HepG2 (cell line): Measurements from ENCODE around the gene ODAD4. TPM values are rescaled to one million over a fixed set of nuclear protein-coding genes. Genes with fewer than 3 reads are reported as not detected.
A peak's percentile ranks its signal among the peaks of the same experiment; 100 is the strongest.

Source experiments
- ATF1 ChIP-seq: IDR thresholded peaks from 2 replicates; pipeline ENCODE4 v1.6.1; 2016; ENCODE audit warnings: mild to moderate bottlenecking, control low read depth
- BHLHE40 ChIP-seq: IDR thresholded peaks from 2 replicates; pipeline ENCODE4 v1.6.1; 2011; ENCODE audit warnings: low read length, improper control_type of control experiment
- CBFB ChIP-seq: sonication (generic); formaldehyde crosslinking; IDR thresholded peaks from 2 replicates; pipeline ENCODE4 v1.4.0; 2020; ENCODE audit warnings: missing genetic modification reagents
- CBX5 ChIP-seq: sonication (generic); formaldehyde crosslinking; IDR thresholded peaks from 2 replicates; pipeline ENCODE4 v1.4.0; 2020; ENCODE audit warnings: missing genetic modification reagents, borderline replicate concordance
- DPF2 ChIP-seq: sonication (generic); formaldehyde crosslinking; IDR thresholded peaks from 2 replicates; pipeline ENCODE4 v1.4.0; 2020; ENCODE audit warnings: mild to moderate bottlenecking, low read depth, missing genetic modification reagents, borderline replicate concordance
- KLF6 ChIP-seq: IDR thresholded peaks from 2 replicates; pipeline ENCODE4 v1.8.0; 2016; ENCODE audit warnings: missing biosample characterization, missing genetic modification reagents
- MXD4 ChIP-seq: IDR thresholded peaks from 2 replicates; pipeline ENCODE4 v1.6.1; 2016; ENCODE audit warnings: mild to moderate bottlenecking, missing biosample characterization, missing genetic modification reagents
- MXI1 ChIP-seq: IDR thresholded peaks from 3 replicates; pipeline ENCODE4 v1.6.1; 2012; ENCODE audit warnings: low read depth, low read length, inconsistent platforms, borderline replicate concordance
- NFE2L2 ChIP-seq: fragments of 150-350 bp; IDR thresholded peaks from 2 replicates; pipeline ENCODE4 v1.6.1; 2014; ENCODE audit warnings: low read length
- NKX3-1 ChIP-seq: sonication (generic); formaldehyde crosslinking; IDR thresholded peaks from 2 replicates; pipeline ENCODE4 v1.5.0; 2020; ENCODE audit warnings: missing genetic modification reagents
- NR2F1 ChIP-seq, 2 experiments: fragments of 450-650 bp in 1 of 2; formaldehyde crosslinking in 1 of 2; IDR thresholded peaks; 2 replicates each; pipeline versions ENCODE4 v1.5.0 to v1.6.1; 2016 to 2020; ENCODE audit warnings: mild to moderate bottlenecking in 1 of 2, missing compliant biosample characterization in 1 of 2, missing genetic modification reagents in 1 of 2, moderate library complexity in 1 of 2
- RBFOX2 ChIP-seq: fragments of 200-400 bp; formaldehyde crosslinking; IDR thresholded peaks from 2 replicates; pipeline ENCODE4 v1.6.1; 2017; ENCODE audit warnings: low read depth, mild to moderate bottlenecking, low read length
- SMC3 ChIP-seq: IDR thresholded peaks from 2 replicates; pipeline ENCODE4 v1.6.1; 2011; ENCODE audit warnings: low read length, improper control_type of control experiment
- TGIF2 ChIP-seq: IDR thresholded peaks from 2 replicates; pipeline ENCODE4 v1.6.1; 2016; ENCODE audit warnings: control low read depth, missing compliant biosample characterization
- TMF1 ChIP-seq: sonication (generic); formaldehyde crosslinking; IDR thresholded peaks from 2 replicates; pipeline ENCODE4 v1.8.1; 2022; ENCODE audit warnings: low read depth, missing genetic modification reagents
- ZHX2 ChIP-seq, 2 experiments: sonication (generic) in 1 of 2; formaldehyde crosslinking in 1 of 2; IDR thresholded peaks; 2 replicates each; pipeline versions ENCODE4 v1.6.1 to v1.9.0; 2014 to 2022; ENCODE audit warnings: antibody characterized with exemption in 1 of 2, borderline replicate concordance in 1 of 2, inconsistent platforms in 1 of 2, low read depth in 1 of 2, missing genetic modification reagents in 1 of 2
- ZNF253 ChIP-seq: sonication (generic); formaldehyde crosslinking; IDR thresholded peaks from 2 replicates; pipeline ENCODE4 v1.8.0; 2022; ENCODE audit warnings: mild to moderate bottlenecking, missing genetic modification reagents, borderline replicate concordance
- ZNF282 ChIP-seq: fragments of 450-650 bp; IDR thresholded peaks from 2 replicates; pipeline ENCODE4 v1.6.1; 2018; ENCODE audit not compliant: partially characterized antibody
- ZNF3 ChIP-seq: IDR thresholded peaks from 2 replicates; pipeline ENCODE4 v1.7.0; 2017; ENCODE audit warnings: inconsistent platforms
- ZNF547 ChIP-seq: sonication (generic); formaldehyde crosslinking; IDR thresholded peaks from 2 replicates; pipeline ENCODE4 v1.5.1; 2020; ENCODE audit warnings: mild to moderate bottlenecking, missing genetic modification reagents
- ZNF556 ChIP-seq: sonication (generic); formaldehyde crosslinking; IDR thresholded peaks from 2 replicates; pipeline ENCODE4 v1.4.0; 2020; ENCODE audit warnings: mild to moderate bottlenecking, missing genetic modification reagents, borderline replicate concordance
- ZNF678 ChIP-seq: sonication (generic); formaldehyde crosslinking; IDR thresholded peaks from 2 replicates; pipeline ENCODE4 v1.4.0; 2020; ENCODE audit warnings: mild to moderate bottlenecking, missing genetic modification reagents
- ZNF724P ChIP-seq: sonication (generic); formaldehyde crosslinking; IDR thresholded peaks from 2 replicates; pipeline ENCODE4 v1.8.0; 2022; ENCODE audit warnings: missing genetic modification reagents, borderline replicate concordance
- ZNF83 ChIP-seq: sonication (generic); formaldehyde crosslinking; IDR thresholded peaks from 2 replicates; pipeline ENCODE4 v1.4.0; 2020; ENCODE audit warnings: missing genetic modification reagents, mild to moderate bottlenecking, borderline replicate concordance
- polyA plus RNA-seq, 8 experiments: library from polyadenylated mRNA; depleted of rRNA in 3 of 8; stranded (reverse) in 7 of 8; unstranded in 1 of 8; fragments of >200 nt; fragmentation: Illumina TruSeq in 4 of 8; extraction: Trizol in 4 of 8; gene quantifications; 2 replicates each; pipeline versions ENCODE4 v1.2.1 to v1.2.3, GENCODE V29; 2011 to 2016; ENCODE audit warnings: low read depth in 4 of 8, missing spikeins in 1 of 8, mixed read lengths in 1 of 8; ENCODE audit not compliant: insufficient read depth in 1 of 8
- total RNA-seq, 5 experiments: library from RNA; depleted of rRNA; stranded (reverse); fragments of >200 nt; fragmentation: Illumina TruSeq; extraction: Trizol; gene quantifications; 2 replicates each; pipeline ENCODE4 v1.2.3, GENCODE V29; 2016; ENCODE audit warnings: low read depth in 1 of 5
- TF ChIP-seq, protein P1 (sequence below): sonication (generic); formaldehyde crosslinking; IDR thresholded peaks from 2 replicates; pipeline ENCODE4 v1.4.0; 2020; ENCODE audit warnings: missing genetic modification reagents

Gene ODAD4
- total and polyA plus RNA-seq, 2 of the 13 experiments (the other 11 are each of a cell fraction or from before 2014, with no cell fraction given), result 0.48 to 0.53 TPM

GRCh38 chr17:41966463-41967140 is 36.2 kb downstream of the ODAD4 start, which contains the start of gene CNP (continued):
- TF ChIP-seq ZHX2 (IDR thresholded peaks at IDR 0.05; ENCODE audit: low read depth), result no peak; the same call in 1 of the 2 replicates
- peak; percentile 93 for TF ChIP-seq ZHX2 (CRISPR knock-in tag; IDR thresholded peaks at IDR 0.05; ENCODE audit: borderline replicate concordance)
- TF ChIP-seq ATF1, result no peak
- no peak for TF ChIP-seq DPF2 (CRISPR knock-in tag)
- peak; percentile 62; the same call in 1 of the 2 replicates for TF ChIP-seq TGIF2 (CRISPR knock-in tag)
- TF ChIP-seq BHLHE40, result 0 out of 2 replicates have a peak, but pooled peaks have one; percentile 31
- TF ChIP-seq TMF1 (CRISPR knock-in tag), result peak; percentile 85
- TF ChIP-seq MXI1, result peak; percentile 48; the same call in 1 of the 3 replicates
- no peak for TF ChIP-seq ZNF282
- TF ChIP-seq, protein P1, sequence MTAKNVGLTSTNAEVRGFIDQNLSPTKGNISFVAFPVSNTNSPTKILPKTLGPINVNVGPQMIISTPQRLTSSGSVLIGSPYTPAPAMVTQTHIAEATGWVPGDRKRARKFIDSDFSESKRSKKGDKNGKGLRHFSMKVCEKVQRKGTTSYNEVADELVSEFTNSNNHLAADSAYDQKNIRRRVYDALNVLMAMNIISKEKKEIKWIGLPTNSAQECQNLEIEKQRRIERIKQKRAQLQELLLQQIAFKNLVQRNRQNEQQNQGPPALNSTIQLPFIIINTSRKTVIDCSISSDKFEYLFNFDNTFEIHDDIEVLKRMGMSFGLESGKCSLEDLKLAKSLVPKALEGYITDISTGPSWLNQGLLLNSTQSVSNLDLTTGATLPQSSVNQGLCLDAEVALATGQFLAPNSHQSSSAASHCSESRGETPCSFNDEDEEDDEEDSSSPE (CRISPR knock-in tag), result peak; percentile 94
- TF ChIP-seq CBFB (CRISPR knock-in tag), result peak; percentile 55; the same call in 1 of the 2 replicates
- peak; percentile 6; the same call in 1 of the 2 replicates for TF ChIP-seq ZNF724P (CRISPR knock-in tag)
- TF ChIP-seq MXD4 (CRISPR knock-in tag), result peak; percentile 53; the same call in 1 of the 2 replicates
- TF ChIP-seq ZNF556 (CRISPR knock-in tag), result peak; percentile 79
- no peak for TF ChIP-seq ZNF83 (CRISPR knock-in tag)
- TF ChIP-seq SMC3, result no peak
- no peak for TF ChIP-seq CBX5 (CRISPR knock-in tag)
- no peak; the same call in 1 of the 2 replicates for TF ChIP-seq ZNF253
- TF ChIP-seq NR2F1 (CRISPR knock-in tag; IDR thresholded peaks at IDR 0.05), result peak in 1 of 2 experiments; percentile 9; a peak in 1 of 4 replicates
- TF ChIP-seq ZNF678 (CRISPR knock-in tag), result no peak
- TF ChIP-seq ZNF3 (CRISPR knock-in tag), result no peak
- peak; percentile 70; the same call in 1 of the 2 replicates for TF ChIP-seq NKX3-1 (CRISPR knock-in tag)
- peak; percentile 99 for TF ChIP-seq RBFOX2
- no peak for TF ChIP-seq NFE2L2
- TF ChIP-seq ZNF547 (CRISPR knock-in tag), result peak; percentile 86; the same call in 1 of the 2 replicates
- peak; percentile 87 for TF ChIP-seq KLF6 (CRISPR knock-in tag)
